SIG-M5 treated with dmso at 0.1 percent for 504 hours (cell line): Measurements from ENCODE around the gene MX1.

Experiments
- DNase-seq: peaks from one replicate; lab custom pipeline; 2025; ENCODE audit not compliant: unreplicated experiment; lab: John Stamatoyannopoulos, UW

The MX1 gene

DNA sequence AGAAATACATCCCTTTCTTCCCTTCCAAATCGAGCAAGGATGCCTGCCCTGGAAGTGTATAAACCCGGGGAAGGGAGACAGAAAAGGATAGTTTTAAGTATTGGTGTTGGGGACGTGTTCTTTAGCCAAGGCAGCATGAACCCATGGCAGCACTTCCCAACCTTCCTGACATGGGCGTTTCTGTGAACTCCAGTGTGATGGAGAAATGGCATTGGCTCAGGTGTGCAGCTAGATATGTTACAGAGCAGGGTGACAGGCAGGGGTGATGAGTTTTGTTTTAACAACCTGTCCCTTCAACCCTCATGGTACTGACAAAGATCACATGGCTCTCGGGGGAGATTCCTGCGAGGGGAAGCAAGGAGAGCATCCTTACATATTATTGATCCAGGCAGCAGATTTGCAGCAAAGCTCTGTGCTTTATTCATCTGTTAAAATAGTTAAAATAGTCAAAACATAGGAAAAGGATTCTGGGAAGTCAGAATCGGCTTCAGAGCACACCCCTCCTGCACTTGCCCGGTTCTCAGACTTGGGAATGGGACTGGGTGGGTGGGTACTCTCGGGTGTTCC lies 4.0 kb downstream of the MX1 start:
- DNase-seq: no peak

DNA sequence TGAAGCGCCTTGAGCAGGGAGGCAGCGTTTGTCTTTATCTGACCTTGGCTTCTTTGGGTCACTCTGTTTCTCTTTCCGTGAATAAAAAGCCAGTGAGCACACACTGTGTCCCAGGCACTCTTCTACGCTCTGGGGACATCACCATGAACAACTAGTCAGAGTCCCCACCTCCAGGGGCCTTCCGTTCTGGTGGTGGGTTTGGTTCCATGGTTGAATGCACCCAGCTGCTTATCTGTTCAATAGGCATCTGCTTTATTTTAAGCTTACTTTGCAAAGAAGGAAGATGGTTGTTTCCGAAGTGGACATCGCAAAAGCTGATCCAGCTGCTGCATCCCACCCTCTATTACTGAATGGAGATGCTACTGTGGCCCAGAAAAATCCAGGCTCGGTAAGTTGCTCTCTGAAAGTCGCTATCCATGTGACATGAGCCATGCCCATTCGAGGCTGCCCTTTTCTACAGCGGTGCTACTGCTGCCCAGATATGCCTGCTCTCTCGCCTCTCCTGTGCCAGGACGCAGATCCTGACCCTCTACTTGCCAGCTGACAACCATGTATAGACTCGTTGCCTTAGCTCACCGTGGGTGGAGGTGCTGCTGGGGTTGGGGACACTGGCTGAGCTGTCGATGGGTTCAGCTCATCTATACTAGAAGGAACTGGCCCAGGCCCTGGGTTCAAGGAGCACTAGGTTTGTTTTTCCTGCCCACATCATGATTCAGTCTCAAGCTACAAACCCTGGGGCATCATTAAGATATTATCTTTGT lies 5.9 kb downstream of the MX1 start:
- no peak for DNase-seq

- no peak for DNase-seq
Measured at GRCh38 chr21:41432562-41433460, 6.8 kb downstream of the MX1 start.

GRCh38 chr21:41433566-41433965 lies 7.5 kb downstream of the MX1 start:
- DNase-seq: no peak

DNA sequence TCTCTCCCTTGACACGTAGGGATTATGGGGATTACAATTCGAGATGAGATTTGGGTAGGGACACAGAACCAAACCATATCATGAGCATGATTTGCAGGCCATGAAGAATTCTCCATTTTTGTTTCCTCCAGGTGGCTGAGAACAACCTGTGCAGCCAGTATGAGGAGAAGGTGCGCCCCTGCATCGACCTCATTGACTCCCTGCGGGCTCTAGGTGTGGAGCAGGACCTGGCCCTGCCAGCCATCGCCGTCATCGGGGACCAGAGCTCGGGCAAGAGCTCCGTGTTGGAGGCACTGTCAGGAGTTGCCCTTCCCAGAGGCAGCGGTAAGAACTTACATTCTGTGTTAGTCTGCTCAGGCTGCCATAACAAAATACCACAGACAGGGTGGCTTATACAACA lies 9.7 kb downstream of the MX1 start:
- no peak for DNase-seq

DNA sequence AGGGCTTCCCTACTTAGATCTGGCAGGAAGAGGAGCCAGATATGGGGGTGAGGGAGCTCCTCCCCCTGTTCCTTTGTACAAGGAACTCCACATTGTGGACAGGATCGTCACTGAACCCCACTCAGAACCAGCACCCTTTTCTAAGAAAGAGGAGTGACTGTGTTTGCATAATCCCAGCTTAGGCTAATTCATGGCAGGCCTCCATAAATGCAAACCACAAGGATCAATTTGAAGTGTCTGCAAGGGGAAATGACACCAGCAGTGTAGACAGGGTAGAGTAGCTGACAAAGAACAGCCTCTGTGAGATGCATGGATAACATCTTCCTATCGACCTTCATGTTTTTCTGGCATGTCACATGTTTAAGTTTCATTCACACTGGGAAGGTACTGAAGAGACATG lies 11.7 kb downstream of the MX1 start:
- DNase-seq: no peak

GRCh38 chr21:41438425-41439113 lies 12.5 kb downstream of the MX1 start:
- no peak for DNase-seq

- DNase-seq: no peak
Measured at GRCh38 chr21:41439248-41439647, 13.2 kb downstream of the MX1 start.

DNA sequence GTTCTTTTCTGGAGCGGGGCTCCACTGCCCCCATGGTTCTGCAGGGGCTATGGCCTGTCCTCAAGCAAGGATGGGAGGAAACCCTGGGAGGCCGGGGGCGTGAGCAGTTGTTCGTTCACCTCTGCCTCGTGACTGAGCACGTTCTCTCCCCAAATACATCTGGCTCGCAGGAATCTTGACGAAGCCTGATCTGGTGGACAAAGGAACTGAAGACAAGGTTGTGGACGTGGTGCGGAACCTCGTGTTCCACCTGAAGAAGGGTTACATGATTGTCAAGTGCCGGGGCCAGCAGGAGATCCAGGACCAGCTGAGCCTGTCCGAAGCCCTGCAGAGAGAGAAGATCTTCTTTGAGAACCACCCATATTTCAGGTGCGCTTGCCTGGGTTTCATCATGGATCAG lies 15.5 kb downstream of the MX1 start:
- DNase-seq: no peak

GRCh38 chr21:41442481-41443186 lies 16.6 kb downstream of the MX1 start:
- DNase-seq: no peak

- no peak for DNase-seq
Measured at GRCh38 chr21:41443562-41443961, 17.5 kb downstream of the MX1 start.

- no peak for DNase-seq
Measured at GRCh38 chr21:41444703-41445464, 18.8 kb downstream of the MX1 start.

GRCh38 chr21:41445465-41445862 lies 19.4 kb downstream of the MX1 start:
- no peak for DNase-seq

GRCh38 chr21:41446586-41446985 lies 20.5 kb downstream of the MX1 start:
- no peak for DNase-seq

- no peak for DNase-seq
Measured at GRCh38 chr21:41447356-41447755, 21.3 kb downstream of the MX1 start.

- no peak for DNase-seq
Measured at GRCh38 chr21:41449613-41450012, 23.6 kb downstream of the MX1 start.

GRCh38 chr21:41451753-41452676 lies 26.0 kb downstream of the MX1 start:
- DNase-seq: no peak

- DNase-seq: no peak
Measured at GRCh38 chr21:41453198-41453597, 27.2 kb downstream of the MX1 start.

DNA sequence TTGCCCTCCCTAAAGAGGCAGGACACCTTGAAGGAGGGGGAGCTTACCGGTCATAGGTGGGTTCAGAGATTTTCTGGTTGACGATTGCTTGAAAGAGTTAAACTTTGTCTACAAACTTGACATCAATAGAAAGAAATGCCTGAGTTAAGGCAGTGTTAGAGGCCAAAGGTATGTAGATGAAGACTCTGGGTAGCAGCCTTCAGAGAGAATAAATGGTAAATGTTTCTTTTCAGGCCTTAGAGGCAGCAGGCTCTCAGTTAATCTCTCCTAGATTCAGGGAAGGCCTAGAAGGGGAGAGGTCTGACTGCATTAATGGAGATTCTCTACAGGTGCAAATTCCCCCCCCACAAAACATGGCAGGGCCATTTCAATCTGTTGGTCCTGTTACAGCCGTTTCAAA lies 27.7 kb downstream of the MX1 start:
- no peak for DNase-seq
